Upper lobe of left lung (tissue), 4 donors: ENCODE measurements around the gene TMEM18.

Experiments used
- EP300 ChIP-seq, 4 donors: sonication (generic); formaldehyde crosslinking; IDR thresholded peaks; one replicate each; pipeline ENCODE4 v1.5.1; 2017; ENCODE audit warnings: antibody characterized with exemption in 4 of 4, control low read depth in 2 of 4
- POLR2A ChIP-seq, 4 donors: fragments of 450-650 bp; IDR thresholded peaks; one replicate each; pipeline ENCODE4 v1.5.1; 2016 to 2017; ENCODE audit warnings: antibody characterized with exemption in 4 of 4, mild to moderate bottlenecking in 2 of 4
- TF ChIP-seq, protein P1 (sequence below), 6 experiments: fragments of 450-650 bp in 4 of 6; fragments of 200-600 bp in 2 of 6; sonication (generic) in 2 of 6; IDR thresholded peaks; one replicate each; pipeline ENCODE4 v1.5.1; 2016 to 2019; ENCODE audit warnings: antibody characterized with exemption in 6 of 6

DNA sequence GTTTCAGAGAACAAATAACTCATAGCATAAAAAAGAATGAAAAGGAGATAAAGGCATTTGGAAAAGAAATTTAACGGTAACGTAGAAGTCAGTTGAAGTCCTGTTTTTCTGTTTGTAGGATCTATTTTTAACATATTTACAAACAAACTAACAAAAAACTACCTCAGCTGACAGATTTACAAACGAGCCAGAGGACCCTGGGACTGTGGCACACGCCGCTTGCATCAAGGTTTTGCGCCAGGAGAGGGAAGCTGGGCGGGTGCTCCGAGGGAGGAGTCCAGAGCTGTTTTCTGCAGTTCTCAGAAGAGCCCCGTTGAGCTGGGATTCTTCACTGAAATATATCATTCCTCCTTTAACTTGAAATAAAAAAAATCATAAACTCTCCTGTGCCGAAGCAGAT, 13.6 kb upstream of the TMEM18 start:
- TF ChIP-seq, protein P1, sequence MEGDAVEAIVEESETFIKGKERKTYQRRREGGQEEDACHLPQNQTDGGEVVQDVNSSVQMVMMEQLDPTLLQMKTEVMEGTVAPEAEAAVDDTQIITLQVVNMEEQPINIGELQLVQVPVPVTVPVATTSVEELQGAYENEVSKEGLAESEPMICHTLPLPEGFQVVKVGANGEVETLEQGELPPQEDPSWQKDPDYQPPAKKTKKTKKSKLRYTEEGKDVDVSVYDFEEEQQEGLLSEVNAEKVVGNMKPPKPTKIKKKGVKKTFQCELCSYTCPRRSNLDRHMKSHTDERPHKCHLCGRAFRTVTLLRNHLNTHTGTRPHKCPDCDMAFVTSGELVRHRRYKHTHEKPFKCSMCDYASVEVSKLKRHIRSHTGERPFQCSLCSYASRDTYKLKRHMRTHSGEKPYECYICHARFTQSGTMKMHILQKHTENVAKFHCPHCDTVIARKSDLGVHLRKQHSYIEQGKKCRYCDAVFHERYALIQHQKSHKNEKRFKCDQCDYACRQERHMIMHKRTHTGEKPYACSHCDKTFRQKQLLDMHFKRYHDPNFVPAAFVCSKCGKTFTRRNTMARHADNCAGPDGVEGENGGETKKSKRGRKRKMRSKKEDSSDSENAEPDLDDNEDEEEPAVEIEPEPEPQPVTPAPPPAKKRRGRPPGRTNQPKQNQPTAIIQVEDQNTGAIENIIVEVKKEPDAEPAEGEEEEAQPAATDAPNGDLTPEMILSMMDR (IDR thresholded peaks at IDR 0.05), result no peak
- TF ChIP-seq POLR2A (IDR thresholded peaks at IDR 0.05) (no peak), EP300 (IDR thresholded peaks at IDR 0.05) (no peak)
